ENCODE data around the gene GPRIN1.

The GPRIN1 gene

DNA sequence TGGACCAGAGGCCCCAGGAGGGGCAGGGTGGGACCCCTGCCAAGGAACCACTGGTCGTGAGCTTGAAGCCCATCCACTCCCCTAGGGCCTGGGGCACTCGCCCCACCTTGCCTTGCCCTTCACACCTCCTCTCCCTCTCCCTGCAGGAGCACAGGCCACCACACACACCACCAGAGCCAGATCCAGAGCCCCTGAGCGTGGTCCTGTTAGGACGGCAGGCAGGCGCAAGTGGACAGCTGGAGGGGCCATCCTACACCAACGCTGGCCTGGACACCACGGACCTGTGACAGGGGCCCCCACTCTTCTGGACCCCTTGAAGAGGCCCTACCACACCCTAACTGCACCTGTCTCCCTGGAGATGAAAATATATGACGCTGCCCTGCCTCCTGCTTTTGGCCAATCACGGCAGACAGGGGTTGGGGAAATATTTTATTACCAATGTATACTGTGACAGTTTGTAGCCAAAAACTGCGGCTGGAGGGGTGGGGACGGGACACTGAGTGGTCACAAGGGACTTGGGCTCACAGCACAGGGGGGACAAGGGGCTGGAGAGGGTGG, 14.5 kb downstream of the GPRIN1 start:
- TF ChIP-seq, protein P1, sequence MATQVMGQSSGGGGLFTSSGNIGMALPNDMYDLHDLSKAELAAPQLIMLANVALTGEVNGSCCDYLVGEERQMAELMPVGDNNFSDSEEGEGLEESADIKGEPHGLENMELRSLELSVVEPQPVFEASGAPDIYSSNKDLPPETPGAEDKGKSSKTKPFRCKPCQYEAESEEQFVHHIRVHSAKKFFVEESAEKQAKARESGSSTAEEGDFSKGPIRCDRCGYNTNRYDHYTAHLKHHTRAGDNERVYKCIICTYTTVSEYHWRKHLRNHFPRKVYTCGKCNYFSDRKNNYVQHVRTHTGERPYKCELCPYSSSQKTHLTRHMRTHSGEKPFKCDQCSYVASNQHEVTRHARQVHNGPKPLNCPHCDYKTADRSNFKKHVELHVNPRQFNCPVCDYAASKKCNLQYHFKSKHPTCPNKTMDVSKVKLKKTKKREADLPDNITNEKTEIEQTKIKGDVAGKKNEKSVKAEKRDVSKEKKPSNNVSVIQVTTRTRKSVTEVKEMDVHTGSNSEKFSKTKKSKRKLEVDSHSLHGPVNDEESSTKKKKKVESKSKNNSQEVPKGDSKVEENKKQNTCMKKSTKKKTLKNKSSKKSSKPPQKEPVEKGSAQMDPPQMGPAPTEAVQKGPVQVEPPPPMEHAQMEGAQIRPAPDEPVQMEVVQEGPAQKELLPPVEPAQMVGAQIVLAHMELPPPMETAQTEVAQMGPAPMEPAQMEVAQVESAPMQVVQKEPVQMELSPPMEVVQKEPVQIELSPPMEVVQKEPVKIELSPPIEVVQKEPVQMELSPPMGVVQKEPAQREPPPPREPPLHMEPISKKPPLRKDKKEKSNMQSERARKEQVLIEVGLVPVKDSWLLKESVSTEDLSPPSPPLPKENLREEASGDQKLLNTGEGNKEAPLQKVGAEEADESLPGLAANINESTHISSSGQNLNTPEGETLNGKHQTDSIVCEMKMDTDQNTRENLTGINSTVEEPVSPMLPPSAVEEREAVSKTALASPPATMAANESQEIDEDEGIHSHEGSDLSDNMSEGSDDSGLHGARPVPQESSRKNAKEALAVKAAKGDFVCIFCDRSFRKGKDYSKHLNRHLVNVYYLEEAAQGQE (IDR thresholded peaks at IDR 0.05; ENCODE audit: insufficient replicate concordance, low read depth), result no peak
- no peak for TF ChIP-seq POLR2AphosphoS5 (IDR thresholded peaks at IDR 0.05; ENCODE audit: low read depth)
- TF ChIP-seq, protein P2, sequence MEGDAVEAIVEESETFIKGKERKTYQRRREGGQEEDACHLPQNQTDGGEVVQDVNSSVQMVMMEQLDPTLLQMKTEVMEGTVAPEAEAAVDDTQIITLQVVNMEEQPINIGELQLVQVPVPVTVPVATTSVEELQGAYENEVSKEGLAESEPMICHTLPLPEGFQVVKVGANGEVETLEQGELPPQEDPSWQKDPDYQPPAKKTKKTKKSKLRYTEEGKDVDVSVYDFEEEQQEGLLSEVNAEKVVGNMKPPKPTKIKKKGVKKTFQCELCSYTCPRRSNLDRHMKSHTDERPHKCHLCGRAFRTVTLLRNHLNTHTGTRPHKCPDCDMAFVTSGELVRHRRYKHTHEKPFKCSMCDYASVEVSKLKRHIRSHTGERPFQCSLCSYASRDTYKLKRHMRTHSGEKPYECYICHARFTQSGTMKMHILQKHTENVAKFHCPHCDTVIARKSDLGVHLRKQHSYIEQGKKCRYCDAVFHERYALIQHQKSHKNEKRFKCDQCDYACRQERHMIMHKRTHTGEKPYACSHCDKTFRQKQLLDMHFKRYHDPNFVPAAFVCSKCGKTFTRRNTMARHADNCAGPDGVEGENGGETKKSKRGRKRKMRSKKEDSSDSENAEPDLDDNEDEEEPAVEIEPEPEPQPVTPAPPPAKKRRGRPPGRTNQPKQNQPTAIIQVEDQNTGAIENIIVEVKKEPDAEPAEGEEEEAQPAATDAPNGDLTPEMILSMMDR (IDR thresholded peaks at IDR 0.05; ENCODE audit: insufficient read depth, low read length), result no peak
- TF ChIP-seq SPI1 (IDR thresholded peaks at IDR 0.05; ENCODE audit: borderline replicate concordance, low read depth), result no peak
- no peak for TF ChIP-seq GABPA (IDR thresholded peaks at IDR 0.05; ENCODE audit: low read depth)
- no peak for DNase-seq (ENCODE audit: low read depth in 1 of 2, low spot score in 1 of 2)
- no peak overlapping the region for H3K4me3 ChIP-seq (replicated peaks; ENCODE audit: insufficient read depth, low read length)
- no peak overlapping the region for H3K27ac ChIP-seq (replicated peaks)
- peaks cover 18% of the 10 kb centered on the region for H3K27me3 ChIP-seq (ENCODE audit: insufficient read depth, poor library complexity, severe bottlenecking)

DNA sequence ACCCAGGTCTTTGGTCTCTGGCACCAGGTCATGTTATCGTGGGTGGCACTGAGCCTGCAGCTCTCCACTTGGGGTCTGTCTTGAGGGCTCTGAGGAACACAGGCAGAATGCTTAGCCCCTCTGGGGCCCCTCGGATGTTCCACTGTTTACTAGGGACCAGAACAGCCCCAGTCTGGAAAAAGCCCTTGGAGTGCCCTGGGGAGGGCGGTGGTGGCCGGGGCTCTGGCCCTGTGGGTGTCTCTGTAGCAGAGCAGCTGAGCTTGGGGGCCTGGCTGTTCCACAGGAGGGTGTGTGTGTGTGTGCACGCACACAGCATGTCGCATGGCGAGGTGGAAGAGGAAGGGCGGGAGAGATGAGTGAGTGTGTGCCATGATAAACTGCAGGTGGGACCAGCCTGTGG, 15.4 kb downstream of the GPRIN1 start:
- TF ChIP-seq GABPA (IDR thresholded peaks at IDR 0.05; ENCODE audit: low read depth) (no peak), SPI1 (IDR thresholded peaks at IDR 0.05; ENCODE audit: borderline replicate concordance, low read depth) (no peak), POLR2AphosphoS5 (IDR thresholded peaks at IDR 0.05; ENCODE audit: low read depth) (no peak)
- TF ChIP-seq, protein P1 (IDR thresholded peaks at IDR 0.05; ENCODE audit: insufficient replicate concordance, low read depth), result no peak
- TF ChIP-seq, protein P2 (IDR thresholded peaks at IDR 0.05; ENCODE audit: insufficient read depth, low read length), result no peak
- Histone ChIP-seq H3K27ac (replicated peaks) (no peak overlapping the region), H3K4me3 (replicated peaks; ENCODE audit: insufficient read depth, low read length) (no peak overlapping the region), H3K27me3 (ENCODE audit: insufficient read depth, poor library complexity, severe bottlenecking) (peaks cover 18% of the 10 kb centered on the region)
- DNase-seq (ENCODE audit: low read depth in 1 of 2, low spot score in 1 of 2), result no peak

DNA sequence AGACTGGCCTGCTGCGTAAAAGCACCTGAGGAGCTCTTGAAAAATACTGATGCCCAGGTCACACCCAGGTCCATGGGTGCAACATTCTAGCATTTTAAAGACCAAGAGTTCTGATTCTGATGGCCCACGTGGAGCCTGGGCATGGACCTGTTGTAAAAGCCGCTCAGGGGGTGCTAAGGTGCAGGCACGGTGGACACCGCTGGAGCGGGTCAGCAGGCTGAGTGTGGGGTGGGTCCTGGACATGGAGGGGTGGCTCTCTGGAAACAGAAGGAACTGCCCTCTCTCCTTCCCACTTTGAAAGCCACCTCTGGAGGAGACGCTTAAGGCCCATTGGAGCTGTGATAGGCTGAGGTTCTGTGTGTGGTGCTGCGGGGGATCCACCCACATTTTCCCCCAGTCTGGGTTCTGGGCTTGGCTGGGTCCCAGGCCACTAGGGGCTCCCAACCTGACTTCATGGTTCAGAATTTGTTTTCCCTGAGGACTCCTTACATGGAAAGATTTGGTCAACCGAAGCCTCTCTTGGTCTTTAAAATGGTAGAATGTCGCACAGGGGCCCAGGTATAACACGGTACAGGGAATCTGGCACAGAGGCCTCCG, 16.6 kb downstream of the GPRIN1 start:
- no peak for TF ChIP-seq SPI1 (IDR thresholded peaks at IDR 0.05; ENCODE audit: borderline replicate concordance, low read depth)
- TF ChIP-seq POLR2AphosphoS5 (IDR thresholded peaks at IDR 0.05; ENCODE audit: low read depth), result no peak
- TF ChIP-seq, protein P2 (IDR thresholded peaks at IDR 0.05; ENCODE audit: insufficient read depth, low read length), result no peak
- TF ChIP-seq, protein P1 (IDR thresholded peaks at IDR 0.05; ENCODE audit: insufficient replicate concordance, low read depth), result no peak
- no peak for TF ChIP-seq GABPA (IDR thresholded peaks at IDR 0.05; ENCODE audit: low read depth)
- no peak overlapping the region for H3K27ac ChIP-seq (replicated peaks)
- peaks cover 13% of the 10 kb centered on the region for H3K27me3 ChIP-seq (ENCODE audit: insufficient read depth, poor library complexity, severe bottlenecking)
- DNase-seq (ENCODE audit: low read depth in 1 of 2, low spot score in 1 of 2), result no peak
- H3K4me3 ChIP-seq (replicated peaks; ENCODE audit: insufficient read depth, low read length), result no peak overlapping the region

Data from HL-60 (cell line).